Erythroblast (primary cell): Measurements from ENCODE around the gene TP53TG5.

Experiments
- DNase-seq, 2 experiments: peaks; one replicate each; lab custom pipeline; 2025; lab: John Stamatoyannopoulos, UW
- GATA1 ChIP-seq: IDR thresholded peaks from 2 replicates; pipeline ENCODE4 v1.6.1; 2011; ENCODE audit warnings: low read depth, mild to moderate bottlenecking, control low read depth, low read length, moderate library complexity
- POLR2A ChIP-seq: IDR thresholded peaks from 2 replicates; pipeline ENCODE4 v1.6.1; 2011; ENCODE audit warnings: mild to moderate bottlenecking, low read length

The TP53TG5 gene

DNA sequence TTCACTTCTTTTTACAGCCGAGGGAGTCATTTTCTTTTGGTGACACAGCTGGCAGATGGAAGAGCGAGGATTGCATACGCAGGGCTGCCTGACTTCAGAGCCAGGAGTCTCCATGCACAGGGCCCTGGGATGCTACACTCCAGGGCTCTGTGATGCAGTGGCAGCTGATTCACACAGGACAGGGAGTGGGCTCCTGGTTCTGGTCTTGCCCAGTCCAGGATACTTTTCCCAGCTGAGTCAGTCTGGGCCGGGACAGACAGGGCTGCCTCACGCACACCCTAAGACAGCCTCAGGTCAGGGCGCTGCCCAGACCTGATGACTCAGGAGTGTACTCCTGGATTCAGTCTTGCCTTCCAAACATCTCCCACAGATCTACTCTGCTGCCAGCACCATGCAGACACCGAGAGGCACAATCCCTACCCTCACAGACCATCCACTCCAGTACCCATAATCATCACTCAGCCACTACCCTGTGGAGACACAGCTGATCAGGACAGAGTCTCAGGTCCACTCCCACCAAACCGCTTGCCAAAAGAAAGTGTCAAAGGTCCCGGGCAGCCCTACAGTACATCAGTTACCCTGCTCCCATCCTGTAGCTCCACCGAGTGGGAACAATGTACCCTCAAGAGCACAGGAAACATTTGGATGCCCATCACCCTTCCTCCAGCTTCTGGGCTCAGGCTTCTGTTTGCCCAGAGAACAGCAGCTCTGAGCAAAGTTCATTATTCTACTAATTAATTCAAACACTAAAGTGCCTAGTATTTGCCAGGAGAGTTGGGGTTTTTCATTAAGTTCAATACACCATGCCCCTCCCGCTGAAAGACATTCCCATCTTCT, 41.4 kb downstream of the TP53TG5 start:
- DNase-seq, result peak in 1 of 2 experiments; percentile 23
- no peak for TF ChIP-seq POLR2A
- TF ChIP-seq GATA1, result no peak

GRCh38 chr20:45330476-45330875, 47.6 kb downstream of the TP53TG5 start:
- TF ChIP-seq POLR2A, result no peak
- TF ChIP-seq GATA1, result no peak
- no peak for DNase-seq

DNA sequence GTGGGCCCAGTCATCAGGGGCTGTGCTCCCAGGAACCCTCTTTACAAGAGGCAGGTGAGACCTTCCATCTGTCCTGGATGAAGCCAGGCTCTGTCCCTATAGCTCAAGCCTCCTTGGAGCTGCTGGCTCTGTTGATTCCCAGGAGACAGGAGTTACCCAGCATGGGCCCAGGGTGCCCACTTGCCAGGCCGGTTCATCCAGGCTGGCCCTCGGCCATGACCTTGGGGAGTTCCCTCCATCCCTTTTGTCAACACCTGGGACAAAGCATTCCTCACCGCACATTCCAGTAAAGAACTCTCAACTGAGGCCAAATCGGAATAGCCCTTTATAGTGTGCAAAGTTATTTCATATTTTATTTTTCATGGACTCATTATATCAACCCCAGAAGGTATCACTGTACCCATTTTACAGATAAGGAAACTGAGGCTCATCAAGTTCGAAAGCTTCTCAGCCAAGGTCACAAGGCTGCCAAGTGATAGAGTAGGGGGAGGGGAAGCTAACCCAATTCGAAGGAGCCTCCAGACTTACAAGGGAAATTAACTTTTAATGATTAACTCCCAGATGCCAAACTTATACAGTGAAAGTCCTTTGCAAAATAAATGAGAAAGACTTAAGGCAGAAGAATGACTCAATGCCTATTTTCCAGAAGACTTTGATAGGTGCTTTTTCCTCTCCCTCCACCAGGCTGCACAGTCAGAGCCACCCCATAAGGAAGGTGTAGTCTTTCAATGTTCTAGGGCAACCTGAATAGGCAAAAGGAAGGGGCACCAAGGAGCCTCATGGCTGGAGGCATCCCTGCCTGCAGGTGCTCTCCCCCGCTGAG, 48.4 kb downstream of the TP53TG5 start:
- DNase-seq, result no peak
- TF ChIP-seq POLR2A (no peak), GATA1 (no peak)

DNA sequence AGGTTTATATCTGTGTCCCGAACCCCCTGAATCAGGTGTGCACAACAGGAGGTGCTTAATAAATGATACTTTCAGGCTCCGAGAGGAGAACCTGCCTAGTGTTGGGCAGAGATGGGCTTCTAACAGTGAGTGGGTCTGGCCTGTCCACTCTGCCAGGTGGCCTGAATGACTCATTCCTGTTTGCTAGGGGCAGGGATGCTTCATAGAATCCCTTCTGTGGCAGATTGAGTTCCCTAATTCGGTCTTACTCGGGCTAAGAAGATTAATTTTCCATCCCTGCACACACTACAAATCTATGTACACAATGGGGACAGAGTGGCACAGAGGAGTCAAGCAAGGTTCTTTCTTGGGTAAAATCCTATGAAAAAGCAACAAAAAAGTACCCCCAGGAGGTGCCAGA, 49.7 kb downstream of the TP53TG5 start:
- TF ChIP-seq POLR2A (no peak), GATA1 (no peak)
- DNase-seq, result no peak

DNA sequence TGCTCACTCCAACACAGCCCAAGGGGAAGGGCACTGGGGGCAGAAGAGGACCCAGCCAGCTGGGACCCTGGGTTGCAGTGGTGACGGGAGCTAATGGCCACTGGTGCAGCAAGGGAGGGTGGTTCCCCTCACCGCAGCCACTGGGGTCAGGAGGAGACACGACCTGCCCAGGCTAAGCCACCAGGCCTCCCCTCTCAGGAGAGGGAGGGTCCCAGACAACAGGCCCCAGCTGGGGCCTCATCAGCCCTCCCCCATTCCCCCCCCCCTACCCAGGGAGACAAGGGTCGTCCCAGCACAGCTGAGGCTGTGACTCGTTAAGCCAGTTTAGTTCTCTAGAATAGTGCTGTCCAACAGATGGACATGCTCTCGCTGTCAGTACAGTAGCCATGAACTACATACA, 52.8 kb downstream of the TP53TG5 start:
- no peak for DNase-seq
- TF ChIP-seq POLR2A (no peak), GATA1 (no peak)

DNA sequence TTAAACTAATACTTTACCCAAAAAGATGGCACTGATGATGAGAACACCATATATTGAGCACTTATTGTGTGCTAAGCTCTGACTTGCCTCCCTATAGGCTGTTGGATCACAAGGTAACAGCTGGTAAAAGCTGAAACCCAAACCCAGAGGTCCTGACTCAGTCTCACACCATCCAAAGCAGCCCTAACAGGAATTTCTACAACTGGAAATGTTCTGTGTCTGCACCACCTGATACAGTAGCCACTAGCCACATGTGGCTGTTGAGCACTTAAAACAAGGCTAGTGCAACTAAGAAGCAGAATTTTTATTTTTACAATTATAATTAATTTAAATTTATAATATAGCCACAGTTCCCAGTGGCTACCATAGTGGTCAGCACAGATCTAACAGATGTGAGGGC, 54.4 kb downstream of the TP53TG5 start:
- TF ChIP-seq POLR2A, result no peak
- no peak for TF ChIP-seq GATA1
- DNase-seq, result no peak

DNA sequence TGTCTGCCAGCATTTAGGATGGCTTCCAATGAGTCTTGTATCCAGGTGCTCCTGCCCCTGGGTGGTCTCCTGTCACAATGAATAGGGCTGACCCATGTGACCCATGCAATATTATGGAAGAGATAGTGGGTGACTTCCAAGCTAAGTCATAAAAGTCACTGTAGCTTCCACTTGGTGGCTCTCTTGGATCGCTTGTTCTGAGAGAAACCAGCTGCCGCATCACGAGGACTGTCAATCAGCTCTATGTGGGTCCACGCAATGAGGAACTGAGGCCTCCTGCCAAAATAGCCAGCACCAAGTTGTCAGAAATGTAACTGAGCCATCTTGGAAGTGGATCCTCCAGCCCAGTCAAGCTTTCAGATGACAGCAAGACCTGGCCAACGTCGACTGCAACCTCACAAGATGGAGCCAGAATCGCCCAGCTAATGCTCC, 55.2 kb downstream of the TP53TG5 start:
- no peak for TF ChIP-seq GATA1
- DNase-seq, result peak; percentile 68 to 70
